GM12874 (cell line): Measurements from ENCODE around the gene RUNX1.

Source experiments
- CTCF ChIP-seq: IDR thresholded peaks from 2 replicates; pipeline ENCODE4 v1.5.1; 2011; ENCODE audit warnings: low read depth, mild to moderate bottlenecking, control low read depth, low read length, moderate library complexity; ENCODE audit not compliant: insufficient read depth

RUNX1 gene

DNA sequence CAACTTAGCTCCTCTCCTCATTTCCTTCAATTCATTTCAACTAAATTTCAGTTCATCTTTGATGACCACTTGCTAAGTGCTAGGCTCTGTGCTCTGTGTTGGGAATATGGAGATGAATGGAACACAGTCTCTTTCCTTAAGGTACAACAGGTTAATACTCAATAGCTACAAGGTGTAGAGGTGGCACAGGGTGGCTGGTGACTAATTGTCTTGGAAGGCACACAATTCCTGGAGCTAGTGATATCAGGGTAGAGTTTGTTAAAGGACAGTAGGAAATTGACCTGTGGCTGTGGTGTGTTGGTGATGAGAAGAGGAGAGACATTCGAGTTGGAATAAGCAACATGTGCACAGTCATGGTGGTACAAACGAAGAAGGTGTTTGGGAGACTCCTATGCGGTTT, 124.9 kb downstream of the RUNX1 start:
- no peak for TF ChIP-seq CTCF

- no peak for TF ChIP-seq CTCF
Measured at GRCh38 chr21:34923626-34924025, 125.5 kb downstream of the RUNX1 start.

GRCh38 chr21:34923202-34923601, 125.9 kb downstream of the RUNX1 start:
- TF ChIP-seq CTCF: no peak

- TF ChIP-seq CTCF: no peak
Measured at GRCh38 chr21:34922479-34922878, 126.6 kb downstream of the RUNX1 start.

DNA sequence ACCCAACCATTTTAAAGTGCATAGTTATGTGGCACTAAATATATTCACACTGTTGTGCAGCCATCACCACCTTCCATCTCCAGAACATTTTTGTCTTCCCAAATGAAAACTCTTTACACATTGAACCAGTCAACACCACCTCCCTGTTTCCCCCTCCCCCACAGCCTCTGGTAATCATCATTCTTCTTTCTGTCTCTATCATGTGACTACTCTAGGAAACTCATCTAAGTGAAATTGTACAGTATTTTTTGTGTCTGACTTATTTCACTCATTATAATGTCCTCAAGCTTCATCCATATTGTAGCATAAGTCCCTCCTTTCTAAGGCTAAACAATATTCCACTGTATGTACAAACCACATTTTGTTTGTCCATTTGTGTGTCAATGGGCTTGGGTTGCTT, 128.0 kb downstream of the RUNX1 start:
- no peak for TF ChIP-seq CTCF

GRCh38 chr21:34919406-34919805, 129.7 kb downstream of the RUNX1 start:
- TF ChIP-seq CTCF: no peak

DNA sequence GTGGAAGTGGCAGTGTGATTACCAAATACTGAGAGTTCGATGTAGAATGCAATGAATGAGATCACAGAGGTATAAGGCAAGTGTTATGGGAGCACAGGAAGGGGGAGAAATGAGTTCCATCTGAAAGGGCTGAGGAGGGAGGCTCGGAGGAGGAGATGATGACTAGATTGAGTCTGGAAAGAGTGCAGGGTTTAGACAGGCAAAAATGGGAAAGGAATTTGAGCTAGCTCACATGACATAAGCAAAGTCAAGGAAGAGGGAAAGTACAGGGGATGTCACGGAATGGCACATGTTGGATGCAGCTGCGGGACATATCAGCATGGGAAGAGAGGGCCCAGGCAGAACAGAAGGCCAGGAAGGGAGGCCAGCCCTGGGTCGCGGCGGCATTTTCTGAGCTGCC, 132.7 kb downstream of the RUNX1 start:
- no peak for TF ChIP-seq CTCF

- TF ChIP-seq CTCF: no peak
Measured at GRCh38 chr21:34915364-34915841, 133.7 kb downstream of the RUNX1 start.
